MV-4-11 (cell line): ENCODE results near the gene SLC50A1.
A peak's percentile ranks its signal among the peaks of the same experiment; 100 is the strongest.
"Not testable (repeated sequence)": the region's sequence is repeated elsewhere in the genome, so short reads cannot be mapped to it uniquely, and the experiment has no call there.

Source experiments
- DNase-seq: peaks from one replicate; lab custom pipeline; 2025; lab: John Stamatoyannopoulos, UW

Gene SLC50A1

DNA sequence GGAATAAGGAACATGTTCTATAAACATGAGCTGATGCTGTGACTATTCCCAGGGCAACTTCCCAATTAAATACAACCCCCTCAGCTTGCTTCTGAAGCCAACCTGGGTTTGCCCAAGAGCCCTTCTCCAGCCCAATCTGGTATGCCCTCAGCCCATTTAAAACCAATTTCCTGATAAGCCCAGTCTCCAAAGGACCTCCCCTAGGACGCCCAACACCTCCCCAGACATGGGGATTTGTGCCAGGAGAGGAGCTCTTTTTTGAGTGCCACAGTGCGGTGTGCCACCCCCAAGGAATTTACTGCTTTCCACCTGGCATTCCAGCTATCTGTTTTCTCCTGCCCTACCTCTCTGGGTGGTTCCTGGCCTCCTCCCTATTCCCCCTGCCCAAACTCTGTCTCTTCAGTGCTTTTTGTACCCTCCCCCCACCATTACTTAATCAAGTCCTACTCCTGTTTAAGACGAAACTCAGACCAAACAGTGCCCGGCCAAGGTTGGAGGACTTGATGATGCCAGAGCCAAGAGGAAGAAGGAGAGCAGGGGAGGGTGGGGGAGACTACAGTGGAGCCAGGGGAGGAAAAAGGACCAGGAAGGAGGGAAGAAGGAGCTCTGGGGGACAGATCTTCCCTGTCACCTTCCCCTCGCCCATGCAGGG lies 19.4 kb upstream of the SLC50A1 start:
- DNase-seq: no peak

DNA sequence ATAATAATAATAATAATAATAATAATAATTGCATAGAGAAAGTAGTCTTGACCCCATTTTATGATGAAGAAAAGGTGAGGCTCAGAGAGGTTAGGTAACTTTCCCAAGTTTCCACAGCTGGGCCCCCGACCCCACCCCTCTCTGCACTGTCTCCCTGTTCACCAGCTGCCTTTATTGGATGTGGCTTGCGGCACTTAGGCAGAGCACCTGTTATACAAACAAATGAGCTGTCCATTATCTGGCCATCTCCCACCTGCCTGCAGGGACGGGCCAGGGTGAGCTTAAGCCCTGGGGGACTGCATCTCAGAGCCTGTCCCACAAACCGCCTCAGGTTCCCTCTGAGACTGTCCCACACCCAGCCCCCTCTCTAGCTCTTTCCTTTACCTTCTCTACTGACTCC lies 18.0 kb upstream of the SLC50A1 start:
- no peak for DNase-seq

DNA sequence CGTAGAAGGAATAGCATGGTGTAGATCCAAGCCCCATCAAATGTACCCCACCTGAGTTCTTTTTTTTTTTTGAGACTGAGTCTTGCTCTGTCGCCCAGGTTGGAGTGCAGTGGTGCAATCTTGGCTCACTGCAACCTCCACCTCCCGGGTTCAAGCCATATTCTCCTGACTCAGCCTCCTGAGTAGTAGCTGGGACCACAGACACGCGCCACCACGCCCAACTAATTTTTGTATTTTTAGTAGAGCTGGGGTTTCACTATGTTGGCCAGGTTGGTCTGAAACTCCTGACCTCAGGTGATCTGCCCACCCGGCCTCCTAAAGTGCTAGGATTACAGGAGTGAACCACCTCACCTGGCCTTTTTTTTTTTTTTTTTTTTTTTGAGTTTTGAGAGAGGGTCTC lies 17.6 kb upstream of the SLC50A1 start:
- not testable (repeated sequence) for DNase-seq

DNA sequence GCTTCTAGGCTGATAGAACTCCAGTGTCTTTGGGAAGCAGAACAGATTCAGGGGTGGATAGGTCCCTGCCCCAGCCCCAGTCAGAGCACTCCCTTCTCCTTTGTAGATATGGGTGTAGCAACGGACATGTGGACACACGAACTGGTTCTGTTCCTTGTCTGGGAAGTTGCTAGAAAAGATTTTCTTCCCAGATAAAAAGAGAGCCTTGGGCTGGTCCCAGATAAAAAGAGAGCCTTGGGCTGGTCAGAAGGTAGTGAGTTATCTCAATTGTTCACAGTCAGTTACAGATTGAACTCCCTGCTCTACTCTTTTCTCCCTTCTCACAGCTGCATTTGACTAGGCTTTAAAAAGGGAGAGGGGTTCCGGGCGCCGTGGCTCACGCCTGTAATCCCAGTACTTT lies 15.4 kb upstream of the SLC50A1 start:
- DNase-seq: no peak

DNA sequence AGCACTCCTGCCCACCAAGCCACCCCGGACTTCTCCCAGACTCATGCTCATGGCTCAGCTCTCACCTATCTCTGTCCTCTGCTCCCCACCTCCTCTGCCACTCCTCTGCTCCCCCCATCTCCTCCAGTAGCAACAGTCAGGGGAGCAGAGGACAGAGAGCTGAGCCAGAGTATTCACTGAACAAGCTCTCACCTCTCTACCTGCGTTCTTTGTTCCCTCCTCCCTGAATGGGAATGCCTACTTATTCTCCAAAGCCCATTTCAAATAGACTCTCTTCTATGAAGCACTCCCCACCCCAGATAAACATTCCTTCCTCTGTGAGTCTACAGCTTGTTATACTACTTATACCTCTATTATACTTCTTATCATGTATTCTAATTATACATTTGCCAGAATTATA lies 14.4 kb upstream of the SLC50A1 start:
- DNase-seq: no peak

DNA sequence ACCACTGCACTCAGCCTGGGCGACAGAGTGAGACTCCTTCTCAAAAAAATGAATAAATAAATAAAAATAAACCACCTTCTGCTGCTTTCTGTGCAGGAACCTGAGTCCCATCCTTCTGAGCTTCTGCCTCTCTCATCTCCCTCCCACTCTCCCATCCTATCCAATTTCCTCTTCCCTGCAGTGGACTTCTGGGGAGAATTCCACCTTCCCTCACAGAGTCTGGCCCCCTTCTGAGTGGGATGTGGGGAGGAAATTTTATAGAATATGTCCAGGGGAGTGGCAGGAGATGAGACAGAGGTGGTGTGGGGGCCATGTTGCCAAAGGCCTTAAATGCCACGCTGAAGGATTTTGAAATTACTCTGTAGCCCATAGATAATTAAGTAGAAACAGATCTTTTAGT lies 13.3 kb upstream of the SLC50A1 start:
- no peak for DNase-seq

DNA sequence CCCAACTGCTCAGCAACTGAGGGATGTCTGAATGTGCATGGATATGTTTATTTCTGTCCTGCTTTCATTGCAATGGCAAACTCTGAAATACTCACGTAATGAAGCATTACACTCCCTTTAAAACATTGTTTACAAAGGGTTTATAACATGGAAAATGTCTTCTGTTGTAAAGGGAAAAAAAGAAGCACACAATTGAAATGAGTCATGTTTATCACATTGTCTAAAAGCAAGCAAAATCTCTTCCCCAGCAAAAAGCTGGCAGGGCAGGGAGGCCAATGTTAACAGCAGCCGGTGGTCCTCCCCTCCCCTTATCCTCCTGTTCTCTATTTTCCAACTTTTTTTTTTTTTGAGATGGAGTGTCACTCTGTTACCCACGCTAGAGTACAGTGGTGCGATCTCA lies 11.9 kb upstream of the SLC50A1 start:
- DNase-seq: no peak

DNA sequence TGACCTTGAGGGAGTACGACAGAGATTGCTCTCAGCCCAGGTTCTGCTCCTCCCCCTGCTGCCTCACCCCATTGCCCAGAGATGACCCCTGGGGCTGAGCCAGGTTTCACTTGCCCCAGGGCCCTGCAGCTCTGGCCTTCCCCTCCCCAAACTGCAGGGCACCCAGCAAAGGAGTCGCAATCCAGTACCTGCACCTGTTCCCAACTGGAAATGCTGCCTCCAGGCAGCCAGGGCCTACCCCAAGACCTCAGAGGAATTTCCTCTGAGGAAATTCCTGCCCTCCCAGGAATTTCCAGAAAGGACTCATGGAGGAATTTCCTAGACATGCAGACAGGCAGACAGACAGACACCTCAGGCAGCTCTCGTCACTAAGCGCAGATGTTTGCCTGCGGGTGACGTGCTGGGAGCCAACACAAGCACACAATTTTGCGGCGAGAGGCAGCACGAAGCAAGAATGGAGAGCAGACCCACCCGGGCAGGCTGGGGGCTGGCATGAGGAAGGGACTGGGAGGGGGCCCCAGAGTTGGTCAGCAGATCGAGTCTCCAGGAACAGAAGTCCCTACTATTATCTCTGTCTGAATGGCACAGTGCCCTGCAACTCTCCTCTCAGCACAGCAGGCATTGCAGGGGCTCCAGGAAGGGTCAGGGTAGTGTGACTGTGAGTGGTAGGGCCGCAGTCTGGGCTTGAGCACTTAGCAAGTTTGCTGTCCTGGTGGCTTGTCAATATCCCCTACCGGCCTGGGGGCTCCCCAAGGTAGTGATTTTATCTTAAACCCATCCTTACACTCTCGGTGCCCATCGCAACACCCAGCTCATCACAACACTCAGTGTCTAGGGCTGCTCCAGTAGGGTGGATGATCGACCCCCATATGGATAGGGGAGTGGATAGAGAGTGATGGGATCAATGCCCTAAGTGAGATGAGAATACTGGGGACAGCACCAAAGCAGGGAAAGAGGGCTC lies 10.9 kb upstream of the SLC50A1 start:
- no peak for DNase-seq

DNA sequence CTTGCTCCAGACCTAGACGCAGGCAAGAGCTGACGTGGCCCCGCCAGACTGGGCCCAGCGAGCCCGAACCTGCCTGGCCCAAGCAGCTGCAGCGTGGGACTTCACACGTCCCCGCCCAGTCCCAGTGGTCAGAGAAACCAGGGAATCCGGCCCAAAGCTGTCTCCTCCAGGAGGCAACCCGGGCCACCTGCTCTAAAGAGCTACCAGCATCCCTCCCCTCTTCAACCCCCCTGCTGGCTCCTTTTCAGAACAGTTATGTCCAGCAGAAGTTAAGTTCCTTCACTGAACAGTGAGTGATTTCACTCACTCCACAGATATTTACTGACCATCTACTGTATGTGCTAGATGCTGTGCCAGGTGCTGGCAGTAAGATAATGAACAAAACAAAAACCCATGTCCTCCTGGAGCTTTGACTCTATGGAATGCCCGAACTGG lies 10.1 kb upstream of the SLC50A1 start:
- DNase-seq: no peak

DNA sequence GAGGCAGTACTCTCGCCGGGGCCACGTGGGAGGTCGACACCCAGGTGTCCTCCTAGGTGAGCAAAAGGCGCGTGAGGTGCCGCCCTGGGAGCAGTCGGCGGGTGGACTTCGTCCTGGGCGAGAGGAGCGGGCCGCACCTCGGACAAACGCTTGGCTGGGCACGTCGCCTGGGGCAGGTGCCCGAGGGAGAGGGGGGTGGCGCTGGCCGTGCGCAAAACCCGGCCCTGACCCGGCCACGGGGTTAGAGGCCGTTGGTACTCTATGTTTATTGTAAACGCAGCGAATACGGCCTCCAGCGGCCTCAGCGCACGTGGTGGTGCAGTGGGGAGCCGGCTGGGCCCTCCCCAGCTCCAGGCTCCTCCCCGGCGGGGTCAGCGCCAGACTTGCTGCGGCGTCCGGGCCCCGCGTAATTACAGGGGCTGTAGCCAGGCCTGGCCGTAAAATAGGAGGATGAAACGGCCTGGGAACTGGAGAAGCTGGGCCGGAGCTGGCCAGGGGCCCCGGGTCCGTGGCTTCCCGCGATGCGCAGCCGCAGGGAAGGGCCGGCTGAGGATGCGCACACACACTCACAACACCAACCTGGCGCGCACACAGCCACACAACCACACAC lies 9.6 kb upstream of the SLC50A1 start:
- no peak for DNase-seq

DNA sequence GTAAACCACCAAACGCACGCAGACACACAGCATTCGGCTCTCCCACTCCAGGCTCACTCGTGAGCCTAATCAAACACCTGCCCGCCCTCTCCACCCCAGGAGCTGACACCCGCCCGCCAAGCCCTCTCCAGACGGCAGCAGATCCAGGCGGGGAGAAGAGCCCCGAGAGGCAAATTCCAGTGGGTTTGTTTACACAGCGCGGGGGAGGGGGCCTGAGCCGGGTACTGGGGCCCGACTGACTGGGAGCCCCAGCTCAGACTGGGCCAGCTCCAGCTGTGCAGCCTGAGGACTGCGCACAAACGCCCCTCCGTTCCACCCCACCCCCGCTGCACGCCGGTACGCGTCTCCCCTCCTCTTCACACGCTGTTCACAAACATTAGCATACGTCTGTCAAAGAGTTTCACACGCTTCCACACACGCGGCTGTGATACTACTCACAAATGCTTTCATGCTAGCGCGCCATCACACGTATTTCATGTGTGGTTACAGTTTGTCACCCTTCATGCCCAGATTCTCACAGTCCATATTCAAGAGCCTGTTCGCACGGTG lies 9.0 kb upstream of the SLC50A1 start:
- peak; percentile 10 for DNase-seq

DNA sequence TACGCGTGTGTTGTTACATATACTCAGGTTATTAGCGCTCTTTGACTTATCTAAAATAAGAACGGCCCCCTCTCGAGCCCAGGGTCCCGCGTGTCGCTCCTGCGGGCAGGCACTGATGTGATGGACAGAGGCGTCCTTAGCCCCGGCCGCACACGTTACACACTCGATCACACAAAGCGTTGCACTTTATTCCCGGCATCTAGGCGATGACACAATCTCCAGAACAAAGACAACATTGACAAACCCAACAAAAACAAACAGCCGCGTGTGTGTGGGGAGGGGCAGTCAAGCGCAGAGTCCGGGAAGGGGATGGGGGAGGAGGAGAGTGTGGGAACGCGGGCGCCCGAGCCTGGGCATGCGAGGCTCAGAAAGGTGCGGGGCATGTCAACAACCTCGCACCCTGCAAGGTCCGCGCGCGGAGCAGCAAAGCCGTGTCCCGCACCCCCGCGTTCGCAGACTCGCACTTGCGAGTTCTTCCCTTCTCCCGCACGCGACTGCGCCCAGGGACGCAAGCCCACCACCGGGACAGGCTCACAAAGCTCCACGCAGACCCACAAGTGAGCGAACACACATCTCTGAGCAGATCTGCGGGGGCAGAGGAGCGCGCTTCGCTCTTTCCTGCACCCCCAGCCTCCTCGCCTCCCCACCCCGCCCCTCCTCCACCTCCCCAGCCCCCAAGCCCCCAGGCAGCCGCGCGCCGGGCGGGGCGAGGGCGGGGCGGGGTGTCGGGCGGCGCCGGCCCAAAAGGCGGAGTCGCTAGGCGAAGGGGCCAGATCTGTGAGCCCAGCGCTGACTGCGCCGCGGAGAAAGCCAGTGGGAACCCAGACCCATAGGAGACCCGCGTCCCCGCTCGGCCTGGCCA lies 8.3 kb upstream of the SLC50A1 start, which contains the start of gene EFNA1:
TSS of gene EFNA1 (plus strand) at position 772 of the 862 bp plus-strand sequence. CDS start 102 bp downstream, outside the sequence.
- DNase-seq: no peak

DNA sequence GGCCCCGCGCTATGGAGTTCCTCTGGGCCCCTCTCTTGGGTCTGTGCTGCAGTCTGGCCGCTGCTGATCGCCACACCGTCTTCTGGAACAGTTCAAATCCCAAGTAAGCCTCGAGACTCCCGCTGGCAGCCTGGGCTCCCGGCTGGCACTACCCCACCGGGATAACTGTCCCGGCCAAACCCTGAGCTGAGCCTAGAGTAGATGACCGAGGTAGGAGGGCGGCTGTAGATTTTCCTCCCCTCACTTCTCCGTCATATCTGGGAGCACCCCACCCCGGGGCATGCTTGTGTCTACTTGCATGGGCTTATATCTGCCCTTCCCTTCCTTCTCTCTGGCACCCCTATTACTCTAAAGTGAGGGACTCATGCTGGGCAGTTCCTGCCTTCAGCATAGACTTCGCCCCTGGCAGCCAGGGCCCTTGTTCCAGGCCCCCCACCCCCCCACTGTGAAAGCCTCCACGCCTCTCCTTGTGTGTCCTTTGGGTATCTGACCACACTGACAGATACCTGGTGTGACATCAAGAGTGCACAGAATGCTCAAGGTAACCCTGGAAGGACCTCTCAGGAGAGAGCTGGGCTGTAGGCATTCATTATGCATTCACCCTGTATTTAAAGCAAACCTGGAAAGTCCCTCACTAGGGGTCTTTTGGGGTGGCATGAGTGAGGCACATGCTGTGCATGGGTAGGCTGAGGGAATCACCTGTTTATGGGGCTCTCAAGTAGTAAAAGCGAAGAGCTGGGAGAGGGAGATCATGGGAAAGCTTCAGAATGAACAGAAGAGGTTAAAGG lies 7.5 kb upstream of the SLC50A1 start:
- DNase-seq: no peak

DNA sequence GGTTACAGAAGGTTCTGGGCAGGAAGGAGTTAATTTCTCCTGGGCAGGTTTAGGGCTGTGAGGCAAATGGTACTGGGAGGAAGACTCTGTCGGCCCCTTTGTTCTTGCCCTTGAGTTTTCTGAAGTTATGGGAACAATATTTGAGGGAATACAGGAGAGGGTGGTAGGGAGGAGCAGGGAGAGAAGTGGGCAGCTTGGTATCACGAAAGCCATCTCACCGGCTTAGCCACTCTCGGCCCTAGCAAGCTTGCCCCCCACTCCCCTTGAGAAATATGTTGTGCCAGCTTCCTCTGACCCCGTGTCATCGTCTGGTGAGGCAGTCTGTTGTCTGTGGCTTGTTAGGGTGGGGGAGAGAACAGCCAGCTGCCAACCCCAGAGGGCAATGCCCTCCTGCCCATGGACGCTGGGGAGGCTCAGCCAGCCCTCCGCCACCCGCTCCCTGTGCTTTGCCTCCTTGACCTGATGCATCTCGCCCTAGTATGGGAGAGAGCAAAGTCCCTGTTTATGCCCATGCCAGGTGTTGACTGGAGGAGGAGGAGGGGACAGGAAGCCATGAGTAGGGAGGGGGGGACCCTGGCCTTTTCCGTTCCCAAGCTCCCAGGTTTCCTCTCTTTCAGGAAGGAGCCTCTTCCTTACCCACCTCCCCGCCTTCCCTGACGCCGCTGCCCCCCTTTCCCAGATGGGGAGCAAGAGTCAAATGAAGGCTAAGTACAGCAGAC lies 6.7 kb upstream of the SLC50A1 start:
- no peak for DNase-seq

DNA sequence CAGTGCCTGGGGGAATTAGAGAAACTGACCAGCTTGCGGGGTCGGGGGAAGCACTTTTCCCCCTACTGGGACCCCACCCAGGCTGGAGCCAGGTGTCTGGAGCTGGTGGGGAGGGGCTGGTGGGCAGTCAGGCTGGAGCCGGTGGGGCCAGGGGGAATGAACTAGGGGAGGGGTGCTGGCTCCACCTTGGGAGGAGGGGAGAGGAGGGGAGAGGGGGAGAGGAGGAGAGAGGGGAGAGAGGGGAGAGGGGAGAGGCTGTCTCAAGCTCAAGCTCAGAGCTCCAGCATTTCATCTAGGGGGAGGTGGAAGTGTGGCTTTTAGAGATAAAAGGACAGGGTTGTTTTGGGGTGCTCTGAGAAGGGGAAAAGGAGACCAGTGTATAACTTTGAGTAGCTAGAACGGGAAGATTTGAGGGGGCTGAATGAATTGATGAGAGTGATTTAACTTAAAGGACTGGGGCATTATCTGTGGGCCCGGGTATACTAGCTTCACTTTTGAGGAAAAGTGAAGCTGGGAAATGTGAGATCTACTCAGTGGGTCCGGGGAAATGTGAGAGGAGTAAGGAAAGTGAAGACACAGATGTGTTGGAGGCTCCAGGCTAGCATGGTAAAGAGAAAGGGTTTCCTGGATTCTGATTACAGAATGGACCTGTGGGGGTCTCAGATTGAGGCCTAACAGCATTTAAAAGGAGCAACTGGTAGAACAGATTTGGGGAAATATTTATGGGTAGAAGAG lies 5.2 kb upstream of the SLC50A1 start:
- no peak for DNase-seq

DNA sequence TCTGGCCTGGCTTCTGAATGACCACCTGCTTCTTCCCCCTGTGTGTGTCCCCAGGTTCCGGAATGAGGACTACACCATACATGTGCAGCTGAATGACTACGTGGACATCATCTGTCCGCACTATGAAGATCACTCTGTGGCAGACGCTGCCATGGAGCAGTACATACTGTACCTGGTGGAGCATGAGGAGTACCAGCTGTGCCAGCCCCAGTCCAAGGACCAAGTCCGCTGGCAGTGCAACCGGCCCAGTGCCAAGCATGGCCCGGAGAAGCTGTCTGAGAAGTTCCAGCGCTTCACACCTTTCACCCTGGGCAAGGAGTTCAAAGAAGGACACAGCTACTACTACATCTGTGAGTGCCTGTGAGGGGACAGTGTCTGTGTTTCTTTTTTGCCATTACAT lies 4.4 kb upstream of the SLC50A1 start:
- DNase-seq: no peak

DNA sequence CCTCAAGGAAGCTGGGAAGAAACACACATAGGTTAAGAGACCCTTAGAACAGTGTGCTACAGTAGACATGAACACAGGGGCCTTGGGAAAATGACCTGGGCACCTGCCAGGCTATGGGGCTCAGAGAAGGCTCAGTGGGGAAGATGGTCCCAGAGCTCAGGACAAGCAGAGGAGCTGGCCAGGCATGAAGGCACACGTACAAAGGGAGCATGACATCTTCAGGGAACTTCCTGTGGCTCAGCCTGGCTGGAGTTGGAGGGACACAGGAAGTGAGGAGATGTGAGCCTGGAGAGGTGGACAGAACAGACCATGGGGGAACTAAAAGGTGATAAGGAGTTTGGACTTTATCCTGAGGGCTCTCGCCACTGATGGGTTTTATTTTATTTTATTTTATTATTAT lies 3.8 kb upstream of the SLC50A1 start:
- no peak for DNase-seq

DNA sequence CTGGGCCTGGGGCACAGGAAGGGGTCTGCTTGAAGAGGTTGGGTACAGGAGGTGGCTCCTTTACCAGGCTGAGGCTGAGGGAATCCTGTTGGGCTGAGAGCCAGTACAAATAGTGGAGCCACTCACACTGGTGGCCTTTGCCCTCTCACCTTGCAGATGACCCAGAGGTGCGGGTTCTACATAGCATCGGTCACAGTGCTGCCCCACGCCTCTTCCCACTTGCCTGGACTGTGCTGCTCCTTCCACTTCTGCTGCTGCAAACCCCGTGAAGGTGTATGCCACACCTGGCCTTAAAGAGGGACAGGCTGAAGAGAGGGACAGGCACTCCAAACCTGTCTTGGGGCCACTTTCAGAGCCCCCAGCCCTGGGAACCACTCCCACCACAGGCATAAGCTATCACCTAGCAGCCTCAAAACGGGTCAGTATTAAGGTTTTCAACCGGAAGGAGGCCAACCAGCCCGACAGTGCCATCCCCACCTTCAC lies 1.8 kb upstream of the SLC50A1 start:
- no peak for DNase-seq

DNA sequence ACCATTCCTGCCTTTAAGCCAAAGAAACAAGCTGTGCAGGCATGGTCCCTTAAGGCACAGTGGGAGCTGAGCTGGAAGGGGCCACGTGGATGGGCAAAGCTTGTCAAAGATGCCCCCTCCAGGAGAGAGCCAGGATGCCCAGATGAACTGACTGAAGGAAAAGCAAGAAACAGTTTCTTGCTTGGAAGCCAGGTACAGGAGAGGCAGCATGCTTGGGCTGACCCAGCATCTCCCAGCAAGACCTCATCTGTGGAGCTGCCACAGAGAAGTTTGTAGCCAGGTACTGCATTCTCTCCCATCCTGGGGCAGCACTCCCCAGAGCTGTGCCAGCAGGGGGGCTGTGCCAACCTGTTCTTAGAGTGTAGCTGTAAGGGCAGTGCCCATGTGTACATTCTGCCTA lies 1.3 kb upstream of the SLC50A1 start:
- no peak for DNase-seq
